ENCODE data around the gene CTIF. TPM values are rescaled to one million over a fixed set of nuclear protein-coding genes. Genes with fewer than 3 reads are reported as not detected.

Gene CTIF
- total RNA-seq, 1 donor from 2014 or later = 26.4 TPM

- TF ChIP-seq CTCF (IDR thresholded peaks at IDR 0.05; ENCODE audit: unreplicated experiment) = no peak
- Mint-ChIP-seq H3K9me3 (ENCODE audit: low read depth) (no peaks in the 10 kb centered on the region), H3K27me3 (peaks cover 2% of the 10 kb centered on the region), H3K4me1 (ENCODE audit: low read depth) (no peaks in the 10 kb centered on the region), H3K27ac (no peak overlapping the region), H3K4me3 (ENCODE audit: low read depth) (no peak overlapping the region), H3K36me3 (ENCODE audit: insufficient read depth) (peaks cover under 1% of the 10 kb centered on the region)
- DNase-seq (ENCODE audit: low spot score, unreplicated experiment) = no peak
Measured at GRCh38 chr18:48796491-48797205, 257.8 kb downstream of the CTIF start.

- Mint-ChIP-seq H3K27ac (no peak overlapping the region), H3K4me1 (ENCODE audit: low read depth) (peaks cover 2% of the 10 kb centered on the region), H3K9me3 (ENCODE audit: low read depth) (no peaks in the 10 kb centered on the region), H3K4me3 (ENCODE audit: low read depth) (no peak overlapping the region), H3K27me3 (peaks cover 2% of the 10 kb centered on the region), H3K36me3 (ENCODE audit: insufficient read depth) (no peaks in the 10 kb centered on the region)
- no peak for DNase-seq (ENCODE audit: low spot score, unreplicated experiment)
- no peak for TF ChIP-seq CTCF (IDR thresholded peaks at IDR 0.05; ENCODE audit: unreplicated experiment)
Measured at GRCh38 chr18:48797841-48798255, 259.0 kb downstream of the CTIF start.

GRCh38 chr18:48798334-48799245, 259.8 kb downstream of the CTIF start:
- Mint-ChIP-seq H3K9me3 (ENCODE audit: low read depth) (no peaks in the 10 kb centered on the region), H3K36me3 (ENCODE audit: insufficient read depth) (no peaks in the 10 kb centered on the region), H3K4me3 (ENCODE audit: low read depth) (no peak overlapping the region), H3K27ac (no peak overlapping the region), H3K4me1 (ENCODE audit: low read depth) (peaks cover 3% of the 10 kb centered on the region), H3K27me3 (peaks cover 2% of the 10 kb centered on the region)
- no peak for DNase-seq (ENCODE audit: low spot score, unreplicated experiment)
- TF ChIP-seq CTCF (IDR thresholded peaks at IDR 0.05; ENCODE audit: unreplicated experiment) = no peak

GRCh38 chr18:48799724-48800315, 261.0 kb downstream of the CTIF start:
- Mint-ChIP-seq H3K4me1 (ENCODE audit: low read depth) (peaks cover 3% of the 10 kb centered on the region), H3K9me3 (ENCODE audit: low read depth) (no peaks in the 10 kb centered on the region), H3K36me3 (ENCODE audit: insufficient read depth) (no peaks in the 10 kb centered on the region), H3K4me3 (ENCODE audit: low read depth) (no peak overlapping the region), H3K27ac (no peak overlapping the region), H3K27me3 (no peaks in the 10 kb centered on the region)
- TF ChIP-seq CTCF (IDR thresholded peaks at IDR 0.05; ENCODE audit: unreplicated experiment) = no peak
- DNase-seq (ENCODE audit: low spot score, unreplicated experiment) = no peak

- DNase-seq (ENCODE audit: low spot score, unreplicated experiment) = no peak
- Mint-ChIP-seq H3K4me1 (ENCODE audit: low read depth) (peaks cover 3% of the 10 kb centered on the region), H3K27ac (no peak overlapping the region), H3K36me3 (ENCODE audit: insufficient read depth) (no peaks in the 10 kb centered on the region), H3K27me3 (no peaks in the 10 kb centered on the region), H3K9me3 (ENCODE audit: low read depth) (no peaks in the 10 kb centered on the region), H3K4me3 (ENCODE audit: low read depth) (no peak overlapping the region)
- no peak for TF ChIP-seq CTCF (IDR thresholded peaks at IDR 0.05; ENCODE audit: unreplicated experiment)
Measured at GRCh38 chr18:48800466-48800865, 261.6 kb downstream of the CTIF start.
